ENCODE measurements around the gene FCRL6. TPM values are rescaled to one million over a fixed set of nuclear protein-coding genes. Genes with fewer than 3 reads are reported as not detected.

FCRL6 gene
- total RNA-seq, 6 experiments from 2014 or later, result 0.40 to 0.62 (median 0.51) TPM; not detected in 2

- H3K9me3 ChIP-seq, result no peaks in the 10 kb centered on the region
- H3K36me3 ChIP-seq, result no peaks in the 10 kb centered on the region
- intact Hi-C loops (cut with DNase I), result loop anchor here in 1 of 2 donors (5.0 kb wide), 1 partner anchor 218 kb away; no protein-coding TSS in a partner anchor
- no peak overlapping the region for H3K27ac ChIP-seq
- H3K27me3 ChIP-seq, result no peaks in the 10 kb centered on the region
- ATAC-seq (peak in 3 of 4 donors; percentile 13 to 42 (median 41)), DNase-seq (no peak)
- no peak overlapping the region for H3K4me3 ChIP-seq
- 36% methylated on average over 2 of the region's 2 CpGs for WGBS (ENCODE audit: insufficient coverage, low coverage, low lambda C conversion rate, missing lambda C conversion rate)
- peak; percentile 22 to 49 (median 37) for TF ChIP-seq CTCF (IDR thresholded peaks at IDR 0.05)
- TF ChIP-seq POLR2A (IDR thresholded peaks at IDR 0.05), result no peak
- H3K4me1 ChIP-seq, result peaks cover 0 to 14% (median 5%) of the 10 kb centered on the region in 4 donors
Measured at GRCh38 chr1:159775716-159776115, 26.4 kb upstream of the FCRL6 start.

DNA sequence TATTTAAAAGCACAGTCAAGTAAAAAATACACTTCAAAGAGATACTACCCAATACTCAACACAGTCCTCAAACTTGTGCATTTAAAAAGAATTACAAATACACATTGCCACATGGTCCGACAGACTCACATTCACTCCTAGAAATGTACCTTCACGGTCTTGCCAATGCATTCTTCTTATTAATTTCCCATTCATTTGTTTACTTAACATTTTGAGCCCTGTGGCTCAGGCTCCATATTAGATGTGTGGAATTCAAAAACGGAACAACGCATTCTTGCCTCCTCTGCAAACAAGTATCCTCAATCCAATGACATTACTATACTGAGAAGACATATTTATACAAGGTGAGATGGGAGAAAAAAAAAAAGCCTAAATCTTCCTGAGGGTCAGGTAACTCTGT, 23.9 kb upstream of the FCRL6 start:
- intact Hi-C loops (cut with DNase I), result loop anchor here in 1 of 2 donors (5.0 kb wide), 1 partner anchor 221 kb away; no protein-coding TSS in a partner anchor
- Histone ChIP-seq H3K27me3 (no peaks in the 10 kb centered on the region), H3K9me3 (no peaks in the 10 kb centered on the region), H3K36me3 (no peaks in the 10 kb centered on the region), H3K27ac (no peak overlapping the region), H3K4me1 (peaks cover 0 to 22% (median 11%) of the 10 kb centered on the region in 4 donors), H3K4me3 (no peak overlapping the region)
- WGBS (ENCODE audit: insufficient coverage, low coverage, low lambda C conversion rate, missing lambda C conversion rate), result 88% methylated on average over 4 of the region's 4 CpGs
- TF ChIP-seq CTCF (IDR thresholded peaks at IDR 0.05) (no peak), POLR2A (IDR thresholded peaks at IDR 0.05) (no peak)
- ATAC-seq, result no peak
- no peak for DNase-seq

DNA sequence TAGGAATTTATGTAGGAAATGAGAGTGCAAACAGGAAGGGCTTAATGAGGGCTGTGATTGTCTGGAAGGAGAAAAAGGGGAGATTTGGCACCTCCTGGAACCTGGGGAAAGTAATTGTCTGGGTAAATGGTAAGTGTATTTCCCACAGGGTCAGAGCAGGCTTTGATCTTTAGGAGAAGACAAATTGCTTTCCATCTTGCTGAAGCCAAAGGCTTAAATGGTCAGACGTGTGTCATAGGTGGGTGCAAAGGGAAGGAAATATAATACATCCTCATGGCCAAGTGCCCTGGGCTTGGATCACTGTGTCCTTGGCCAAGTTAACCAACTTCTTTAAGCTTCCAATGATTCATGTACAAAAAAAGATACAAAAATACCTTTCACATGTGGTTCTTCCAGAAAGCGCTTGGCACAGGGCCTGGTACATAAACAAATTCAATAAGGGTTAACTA, 22.7 kb upstream of the FCRL6 start:
- no peak for TF ChIP-seq POLR2A (IDR thresholded peaks at IDR 0.05)
- TF ChIP-seq CTCF (IDR thresholded peaks at IDR 0.05), result no peak
- Histone ChIP-seq H3K27me3 (no peaks in the 10 kb centered on the region), H3K36me3 (no peaks in the 10 kb centered on the region), H3K4me1 (peaks cover 0 to 22% (median 11%) of the 10 kb centered on the region in 4 donors), H3K9me3 (no peaks in the 10 kb centered on the region), H3K27ac (no peak overlapping the region), H3K4me3 (no peak overlapping the region)
- DNase-seq, result no peak
- 80% methylated on average over 2 of the region's 2 CpGs for WGBS (ENCODE audit: insufficient coverage, low coverage, low lambda C conversion rate, missing lambda C conversion rate)
- no peak for ATAC-seq
- intact Hi-C loops (cut with DNase I), result loop anchor here in 1 of 2 donors (5.0 kb wide), 1 partner anchor 222 kb away; no protein-coding TSS in a partner anchor

GRCh38 chr1:159780583-159781582, 21.3 kb upstream of the FCRL6 start, which contains the start of gene DUSP23:
DUSP23 (plus strand) TSS chr1:159780962; CDS start chr1:159781101, 139 bp downstream.
- no peaks in the 10 kb centered on the region for H3K27me3 ChIP-seq
- WGBS (ENCODE audit: insufficient coverage, low coverage, low lambda C conversion rate, missing lambda C conversion rate), result 4% methylated on average over 18 of the region's 88 CpGs
- intact Hi-C loops (cut with DNase I), result no loop called here
- ATAC-seq, result peak; percentile 90 to 96 (median 94)
- peak within 1 kb of the TSS; percentile 82 to 91 (median 85) for H3K4me3 ChIP-seq
- H3K9me3 ChIP-seq, result no peaks in the 10 kb centered on the region
- peaks cover 0 to 18% (median 6%) of the 10 kb centered on the region in 4 donors for H3K4me1 ChIP-seq
- peak; percentile 99 for DNase-seq
- no peaks in the 10 kb centered on the region for H3K36me3 ChIP-seq
- TF ChIP-seq POLR2A (IDR thresholded peaks at IDR 0.05), result peak; percentile 67
- TF ChIP-seq CTCF (IDR thresholded peaks at IDR 0.05), result peak; percentile 94 to 96 (median 94)
- peak within 1 kb of the TSS; percentile 80 to 90 (median 84) for H3K27ac ChIP-seq
